K562 (cell line): ENCODE measurements around the gene GNAL. TPM values are rescaled to one million over a fixed set of nuclear protein-coding genes. Genes with fewer than 3 reads are reported as not detected.

Source experiments
- C11orf30 ChIP-seq: fragments of 450-650 bp; IDR thresholded peaks from 2 replicates; pipeline ENCODE4 v1.6.1; 2016; ENCODE audit warnings: low read depth, mild to moderate bottlenecking
- DMBX1 ChIP-seq: fragments of 250-450 bp; sonication (Bioruptor Pico); IDR thresholded peaks from 2 replicates; pipeline ENCODE4 v1.8.0; 2022; ENCODE audit warnings: inconsistent platforms, mild to moderate bottlenecking, moderate library complexity, borderline replicate concordance
- HMG20A ChIP-seq: fragments of 450-650 bp; formaldehyde crosslinking; conservative IDR thresholded peaks from 2 replicates; pipeline ENCODE4 v1.4.0; 2020; ENCODE audit warnings: mild to moderate bottlenecking, mixed read lengths
- MAFF ChIP-seq: IDR thresholded peaks from 2 replicates; pipeline ENCODE4 v1.6.1; 2012; ENCODE audit warnings: low read length, improper control_type of control experiment
- MEF2D ChIP-seq: conservative IDR thresholded peaks from 2 replicates; pipeline ENCODE4 v1.6.1; 2016; ENCODE audit warnings: low read depth, missing genetic modification characterization, missing compliant biosample characterization
- NR3C1 ChIP-seq: sonication (generic); formaldehyde crosslinking; IDR thresholded peaks from 2 replicates; pipeline ENCODE4 v1.8.1; 2022; ENCODE audit warnings: missing genetic modification reagents
- PTTG1 ChIP-seq: fragments of 450-650 bp; IDR thresholded peaks from 2 replicates; pipeline ENCODE4 v1.6.1; 2016; ENCODE audit warnings: low read depth, mild to moderate bottlenecking, missing genetic modification characterization, missing compliant biosample characterization
- SAFB2 ChIP-seq: fragments of 200-400 bp; formaldehyde crosslinking; IDR thresholded peaks from 2 replicates; pipeline ENCODE4 v1.6.1; 2018; ENCODE audit warnings: borderline replicate concordance, low read length, low read depth, moderate library complexity; ENCODE audit not compliant: severe bottlenecking
- SIN3A ChIP-seq, 2 experiments: fragments of 150-350 bp in 1 of 2; IDR thresholded peaks; 2 replicates each; pipeline ENCODE4 v1.6.1; 2011 to 2016; ENCODE audit warnings: borderline replicate concordance in 2 of 2, low read depth in 2 of 2, low read length in 2 of 2, mild to moderate bottlenecking in 2 of 2, moderate library complexity in 2 of 2; ENCODE audit not compliant: control insufficient read depth in 1 of 2
- ZC3H8 ChIP-seq: fragments of 450-650 bp; IDR thresholded peaks from 2 replicates; pipeline ENCODE4 v1.6.1; 2017
- ZNF197 ChIP-seq: fragments of 200-800 bp; sonication (Bioruptor generic); IDR thresholded peaks from 2 replicates; pipeline ENCODE4 v1.6.1; 2016; ENCODE audit warnings: low read depth, missing genetic modification characterization, missing compliant biosample characterization
- polyA plus RNA-seq, 8 experiments: library from polyadenylated mRNA; depleted of rRNA in 4 of 8; stranded (reverse) in 5 of 8; unstranded in 3 of 8; fragments of >200 nt; fragmentation: Nextera tagmentation in 2 of 8; fragmentation: Illumina TruSeq in 1 of 8; extraction: Ambion mirVana in 2 of 8; extraction: Trizol in 1 of 8; gene quantifications; 2 replicates each; pipeline versions ENCODE4 v1.2.1 to v1.2.3, GENCODE V29; 2011 to 2014; ENCODE audit warnings: inconsistent platforms in 1 of 8, missing spikeins in 1 of 8
- total RNA-seq, 7 experiments: library from RNA; depleted of rRNA in 6 of 7; stranded (reverse); fragments of >200 nt in 6 of 7; fragmentation: Illumina TruSeq in 2 of 7; extraction: Trizol in 2 of 7; gene quantifications; 2 replicates each; pipeline versions ENCODE4 v1.2.1 to v1.2.3, GENCODE V29; 2011 to 2021; ENCODE audit warnings: low replicate concordance in 1 of 7
- TF ChIP-seq, protein P1 (sequence below), 2 experiments: fragments of 450-650 bp in 1 of 2; IDR thresholded peaks; 2 replicates each; pipeline ENCODE4 v1.6.1; 2011 to 2017; ENCODE audit warnings: low read depth in 2 of 2, antibody characterized with exemption in 1 of 2, borderline replicate concordance in 1 of 2, low read length in 1 of 2, mild to moderate bottlenecking in 1 of 2, mixed read lengths in 1 of 2; ENCODE audit not compliant: control insufficient read depth in 1 of 2
- TF ChIP-seq, protein P2 (sequence below), 3 experiments: fragments of 200-800 bp in 1 of 3; fragments of 250-450 bp in 1 of 3; fragments of 450-650 bp in 1 of 3; sonication (Bioruptor Pico) in 1 of 3; sonication (Bioruptor generic) in 1 of 3; formaldehyde crosslinking in 1 of 3; IDR thresholded peaks; 2 replicates each; pipeline versions ENCODE4 v1.6.1 to v1.8.0; 2016 to 2022; ENCODE audit warnings: mild to moderate bottlenecking in 2 of 3, missing genetic modification characterization in 2 of 3, missing compliant biosample characterization in 1 of 3, moderate library complexity in 1 of 3
- TF ChIP-seq, protein P3 (sequence below): fragments of 250-450 bp; sonication (Bioruptor Pico); IDR thresholded peaks from 2 replicates; pipeline ENCODE4 v1.4.0; 2020; ENCODE audit warnings: mild to moderate bottlenecking
- TF ChIP-seq, protein P4 (sequence below): sonication (generic); formaldehyde crosslinking; IDR thresholded peaks from 2 replicates; pipeline ENCODE4 v1.8.0; 2022; ENCODE audit warnings: missing genetic modification reagents, mild to moderate bottlenecking, moderate library complexity, borderline replicate concordance
- TF ChIP-seq, protein P5 (sequence below), 2 experiments: fragments of 450-650 bp in 1 of 2; sonication (generic) in 1 of 2; formaldehyde crosslinking in 1 of 2; IDR thresholded peaks in 1 of 2; conservative IDR thresholded peaks in 1 of 2; 2 replicates each; pipeline versions ENCODE4 v1.6.1 to v1.8.1; 2016 to 2023; ENCODE audit warnings: mild to moderate bottlenecking in 2 of 2, moderate library complexity in 2 of 2, inconsistent platforms in 1 of 2, missing genetic modification reagents in 1 of 2

GNAL gene
- total and polyA plus RNA-seq, 9 of the 15 experiments (the other 6 are each of a cell fraction or from before 2014, with no cell fraction given) = under 0.01 to 0.10 (median 0.01) TPM; not detected in 5

DNA sequence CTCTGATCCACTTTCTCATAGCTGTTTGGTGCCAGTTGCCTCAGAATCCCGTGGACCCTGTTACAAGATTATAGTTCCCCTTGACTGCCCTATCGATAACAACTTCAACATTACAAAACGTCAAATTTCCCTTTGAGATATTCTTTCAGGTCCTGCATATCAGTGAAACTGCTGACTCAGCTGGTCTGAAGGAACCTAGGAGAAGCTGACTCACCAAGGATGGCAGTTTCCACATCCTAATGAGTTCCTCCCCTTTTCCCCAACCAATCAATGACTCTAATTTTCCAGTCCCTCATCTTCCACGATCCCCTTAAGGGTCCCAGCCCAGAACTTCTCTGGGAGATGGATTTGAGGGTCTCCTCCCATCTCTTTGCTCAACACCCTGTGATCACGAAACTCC is 27.6 kb upstream of the GNAL start (continued):
- TF ChIP-seq, protein P1, sequence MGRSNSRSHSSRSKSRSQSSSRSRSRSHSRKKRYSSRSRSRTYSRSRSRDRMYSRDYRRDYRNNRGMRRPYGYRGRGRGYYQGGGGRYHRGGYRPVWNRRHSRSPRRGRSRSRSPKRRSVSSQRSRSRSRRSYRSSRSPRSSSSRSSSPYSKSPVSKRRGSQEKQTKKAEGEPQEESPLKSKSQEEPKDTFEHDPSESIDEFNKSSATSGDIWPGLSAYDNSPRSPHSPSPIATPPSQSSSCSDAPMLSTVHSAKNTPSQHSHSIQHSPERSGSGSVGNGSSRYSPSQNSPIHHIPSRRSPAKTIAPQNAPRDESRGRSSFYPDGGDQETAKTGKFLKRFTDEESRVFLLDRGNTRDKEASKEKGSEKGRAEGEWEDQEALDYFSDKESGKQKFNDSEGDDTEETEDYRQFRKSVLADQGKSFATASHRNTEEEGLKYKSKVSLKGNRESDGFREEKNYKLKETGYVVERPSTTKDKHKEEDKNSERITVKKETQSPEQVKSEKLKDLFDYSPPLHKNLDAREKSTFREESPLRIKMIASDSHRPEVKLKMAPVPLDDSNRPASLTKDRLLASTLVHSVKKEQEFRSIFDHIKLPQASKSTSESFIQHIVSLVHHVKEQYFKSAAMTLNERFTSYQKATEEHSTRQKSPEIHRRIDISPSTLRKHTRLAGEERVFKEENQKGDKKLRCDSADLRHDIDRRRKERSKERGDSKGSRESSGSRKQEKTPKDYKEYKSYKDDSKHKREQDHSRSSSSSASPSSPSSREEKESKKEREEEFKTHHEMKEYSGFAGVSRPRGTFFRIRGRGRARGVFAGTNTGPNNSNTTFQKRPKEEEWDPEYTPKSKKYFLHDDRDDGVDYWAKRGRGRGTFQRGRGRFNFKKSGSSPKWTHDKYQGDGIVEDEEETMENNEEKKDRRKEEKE (IDR thresholded peaks at IDR 0.05; ENCODE audit: borderline replicate concordance in 1 of 2, control insufficient read depth in 1 of 2, low read depth in 2 of 2, low read length in 1 of 2) = no peak
- TF ChIP-seq DMBX1 (CRISPR knock-in tag) (no peak), MEF2D (tag) (no peak), PTTG1 (tag) (no peak), SAFB2 (no peak), ZC3H8 (no peak), ZNF197 (CRISPR knock-in tag) (no peak), C11orf30 (peak; percentile 99), HMG20A (no peak), NR3C1 (CRISPR knock-in tag) (no peak), SIN3A (IDR thresholded peaks at IDR 0.05; ENCODE audit: borderline replicate concordance in 2 of 2, control insufficient read depth in 1 of 2, low read depth in 2 of 2, low read length in 2 of 2) (no peak), MAFF (peak; percentile 99)
- TF ChIP-seq, protein P2, sequence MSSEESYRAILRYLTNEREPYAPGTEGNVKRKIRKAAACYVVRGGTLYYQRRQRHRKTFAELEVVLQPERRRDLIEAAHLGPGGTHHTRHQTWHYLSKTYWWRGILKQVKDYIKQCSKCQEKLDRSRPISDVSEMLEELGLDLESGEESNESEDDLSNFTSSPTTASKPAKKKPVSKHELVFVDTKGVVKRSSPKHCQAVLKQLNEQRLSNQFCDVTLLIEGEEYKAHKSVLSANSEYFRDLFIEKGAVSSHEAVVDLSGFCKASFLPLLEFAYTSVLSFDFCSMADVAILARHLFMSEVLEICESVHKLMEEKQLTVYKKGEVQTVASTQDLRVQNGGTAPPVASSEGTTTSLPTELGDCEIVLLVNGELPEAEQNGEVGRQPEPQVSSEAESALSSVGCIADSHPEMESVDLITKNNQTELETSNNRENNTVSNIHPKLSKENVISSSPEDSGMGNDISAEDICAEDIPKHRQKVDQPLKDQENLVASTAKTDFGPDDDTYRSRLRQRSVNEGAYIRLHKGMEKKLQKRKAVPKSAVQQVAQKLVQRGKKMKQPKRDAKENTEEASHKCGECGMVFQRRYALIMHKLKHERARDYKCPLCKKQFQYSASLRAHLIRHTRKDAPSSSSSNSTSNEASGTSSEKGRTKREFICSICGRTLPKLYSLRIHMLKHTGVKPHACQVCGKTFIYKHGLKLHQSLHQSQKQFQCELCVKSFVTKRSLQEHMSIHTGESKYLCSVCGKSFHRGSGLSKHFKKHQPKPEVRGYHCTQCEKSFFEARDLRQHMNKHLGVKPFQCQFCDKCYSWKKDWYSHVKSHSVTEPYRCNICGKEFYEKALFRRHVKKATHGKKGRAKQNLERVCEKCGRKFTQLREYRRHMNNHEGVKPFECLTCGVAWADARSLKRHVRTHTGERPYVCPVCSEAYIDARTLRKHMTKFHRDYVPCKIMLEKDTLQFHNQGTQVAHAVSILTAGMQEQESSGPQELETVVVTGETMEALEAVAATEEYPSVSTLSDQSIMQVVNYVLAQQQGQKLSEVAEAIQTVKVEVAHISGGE (CRISPR knock-in tag; IDR thresholded peaks at IDR 0.05) = no peak
- TF ChIP-seq, protein P3, sequence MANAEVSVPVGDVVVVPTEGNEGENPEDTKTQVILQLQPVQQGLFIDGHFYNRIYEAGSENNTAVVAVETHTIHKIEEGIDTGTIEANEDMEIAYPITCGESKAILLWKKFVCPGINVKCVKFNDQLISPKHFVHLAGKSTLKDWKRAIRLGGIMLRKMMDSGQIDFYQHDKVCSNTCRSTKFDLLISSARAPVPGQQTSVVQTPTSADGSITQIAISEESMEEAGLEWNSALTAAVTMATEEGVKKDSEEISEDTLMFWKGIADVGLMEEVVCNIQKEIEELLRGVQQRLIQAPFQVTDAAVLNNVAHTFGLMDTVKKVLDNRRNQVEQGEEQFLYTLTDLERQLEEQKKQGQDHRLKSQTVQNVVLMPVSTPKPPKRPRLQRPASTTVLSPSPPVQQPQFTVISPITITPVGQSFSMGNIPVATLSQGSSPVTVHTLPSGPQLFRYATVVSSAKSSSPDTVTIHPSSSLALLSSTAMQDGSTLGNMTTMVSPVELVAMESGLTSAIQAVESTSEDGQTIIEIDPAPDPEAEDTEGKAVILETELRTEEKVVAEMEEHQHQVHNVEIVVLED (CRISPR knock-in tag) = no peak
- TF ChIP-seq, protein P4, sequence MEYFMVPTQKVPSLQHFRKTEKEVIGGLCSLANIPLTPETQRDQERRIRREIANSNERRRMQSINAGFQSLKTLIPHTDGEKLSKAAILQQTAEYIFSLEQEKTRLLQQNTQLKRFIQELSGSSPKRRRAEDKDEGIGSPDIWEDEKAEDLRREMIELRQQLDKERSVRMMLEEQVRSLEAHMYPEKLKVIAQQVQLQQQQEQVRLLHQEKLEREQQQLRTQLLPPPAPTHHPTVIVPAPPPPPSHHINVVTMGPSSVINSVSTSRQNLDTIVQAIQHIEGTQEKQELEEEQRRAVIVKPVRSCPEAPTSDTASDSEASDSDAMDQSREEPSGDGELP (CRISPR knock-in tag) = no peak
- TF ChIP-seq, protein P5, sequence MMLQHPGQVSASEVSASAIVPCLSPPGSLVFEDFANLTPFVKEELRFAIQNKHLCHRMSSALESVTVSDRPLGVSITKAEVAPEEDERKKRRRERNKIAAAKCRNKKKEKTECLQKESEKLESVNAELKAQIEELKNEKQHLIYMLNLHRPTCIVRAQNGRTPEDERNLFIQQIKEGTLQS (IDR thresholded peaks at IDR 0.05) = 0 out of 2 replicates have a peak, but pooled peaks have one; percentile 13
- TF ChIP-seq, protein P5 (CRISPR knock-in tag; conservative IDR thresholded peaks at IDR 0.05) = no peak
